ENCODE data around the gene OR1D5. TPM values are rescaled to one million over a fixed set of nuclear protein-coding genes. Genes with fewer than 3 reads are reported as not detected.

The OR1D5 gene
- polyA plus RNA-seq, 1 donor, result not detected

DNA sequence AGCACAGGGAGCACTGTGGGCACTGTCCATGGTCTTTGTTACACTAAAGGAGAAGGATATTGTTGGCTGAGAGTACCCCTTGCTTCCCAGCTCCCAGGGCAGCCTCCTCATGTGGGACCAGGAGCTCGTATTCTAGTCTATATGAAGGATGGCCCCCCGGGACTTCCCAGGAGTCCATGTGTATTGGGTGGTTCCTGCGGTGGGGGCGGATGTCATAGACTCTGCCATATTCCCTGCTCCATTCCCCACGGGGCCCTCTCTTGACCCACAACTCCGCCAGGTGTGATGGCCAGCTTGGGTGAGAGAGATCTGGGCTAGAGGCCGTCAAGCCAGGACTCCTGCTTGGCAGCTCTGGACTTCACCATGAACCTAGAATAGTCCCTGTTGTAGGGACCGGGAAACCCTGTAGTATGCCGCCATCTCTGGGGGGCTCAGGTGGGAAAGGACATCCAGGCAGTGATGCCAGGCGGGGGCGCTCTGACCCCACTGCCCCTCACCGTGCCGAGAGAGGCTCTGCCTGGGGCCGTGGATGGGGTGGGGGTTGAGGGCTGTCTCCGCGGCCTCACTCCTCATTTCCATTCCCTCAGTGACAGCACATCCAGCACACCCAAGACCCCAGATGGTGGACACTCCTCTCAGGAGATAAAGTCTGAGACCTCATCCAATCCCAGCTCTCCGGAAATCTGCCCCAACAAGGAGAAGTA lies 37.8 kb downstream of the OR1D5 start:
- Histone ChIP-seq H3K36me3 (ENCODE audit: control insufficient read depth, insufficient read depth, low read length) (peaks cover 45% of the 10 kb centered on the region), H3K27me3 (ENCODE audit: control insufficient read depth, insufficient read depth, low read length) (no peaks in the 10 kb centered on the region), H3K4me1 (ENCODE audit: control insufficient read depth, insufficient read depth, low read length) (no peaks in the 10 kb centered on the region), H3K27ac (ENCODE audit: low read length) (no peak overlapping the region), H3K4me3 (ENCODE audit: low read length) (no peak overlapping the region), H3K9me3 (ENCODE audit: control insufficient read depth, low read depth, low read length) (no peaks in the 10 kb centered on the region)
- WGBS (ENCODE audit: insufficient coverage, low lambda C conversion rate), result no CpG with 5 or more reads among the region's 17 CpGs
- no peak for DNase-seq

DNA sequence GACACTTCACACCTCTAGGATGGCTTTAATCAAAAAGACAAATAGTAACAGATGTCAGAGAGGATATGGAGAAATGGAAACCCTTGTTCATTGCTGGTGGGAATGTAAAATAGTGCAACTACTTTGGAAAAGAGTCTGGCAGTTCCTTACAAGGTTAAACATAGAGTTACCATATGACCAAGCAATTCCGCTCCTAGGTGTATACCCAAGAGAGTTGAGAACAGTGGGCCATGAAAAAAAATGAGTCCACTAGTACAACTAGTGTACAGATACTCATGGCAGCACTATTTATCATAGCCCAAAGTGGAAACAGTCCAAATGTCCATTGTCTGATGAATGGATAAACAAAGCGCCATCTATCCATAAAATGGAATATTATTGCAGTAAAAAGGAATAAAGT lies 39.1 kb downstream of the OR1D5 start:
- H3K4me1 ChIP-seq (ENCODE audit: control insufficient read depth, insufficient read depth, low read length), result no peaks in the 10 kb centered on the region
- no CpG with 5 or more reads among the region's 2 CpGs for WGBS (ENCODE audit: insufficient coverage, low lambda C conversion rate)
- H3K36me3 ChIP-seq (ENCODE audit: control insufficient read depth, insufficient read depth, low read length), result peaks cover 51% of the 10 kb centered on the region
- no peaks in the 10 kb centered on the region for H3K27me3 ChIP-seq (ENCODE audit: control insufficient read depth, insufficient read depth, low read length)
- H3K27ac ChIP-seq (ENCODE audit: low read length), result no peak overlapping the region
- no peak overlapping the region for H3K4me3 ChIP-seq (ENCODE audit: low read length)
- DNase-seq, result no peak
- H3K9me3 ChIP-seq (ENCODE audit: control insufficient read depth, low read depth, low read length), result no peaks in the 10 kb centered on the region

DNA sequence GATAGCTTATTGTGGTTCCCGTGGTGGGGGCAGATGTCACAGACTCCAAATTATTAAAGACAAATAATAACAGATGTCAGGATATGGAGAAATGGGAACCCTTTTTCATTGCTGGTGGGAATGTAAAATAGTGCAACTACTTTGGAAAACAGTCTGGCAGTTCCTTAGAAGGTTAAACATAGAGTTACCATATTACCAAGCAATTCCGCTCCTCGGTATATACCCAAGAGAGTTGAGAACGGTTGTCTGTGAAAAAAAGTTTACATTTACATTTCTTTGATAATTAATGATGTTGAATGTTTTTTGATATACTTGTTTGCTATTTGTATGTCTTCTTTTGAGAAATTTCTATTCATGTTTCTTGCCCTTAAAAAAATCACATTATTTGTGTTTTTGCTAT lies 41.2 kb downstream of the OR1D5 start:
- Histone ChIP-seq H3K27ac (ENCODE audit: low read length) (no peak overlapping the region), H3K9me3 (ENCODE audit: control insufficient read depth, low read depth, low read length) (no peaks in the 10 kb centered on the region), H3K4me3 (ENCODE audit: low read length) (no peak overlapping the region), H3K4me1 (ENCODE audit: control insufficient read depth, insufficient read depth, low read length) (no peaks in the 10 kb centered on the region), H3K36me3 (ENCODE audit: control insufficient read depth, insufficient read depth, low read length) (peaks cover 49% of the 10 kb centered on the region), H3K27me3 (ENCODE audit: control insufficient read depth, insufficient read depth, low read length) (no peaks in the 10 kb centered on the region)
- DNase-seq, result no peak
- WGBS (ENCODE audit: insufficient coverage, low lambda C conversion rate), result 100% methylated on average over 3 of the region's 4 CpGs

DNA sequence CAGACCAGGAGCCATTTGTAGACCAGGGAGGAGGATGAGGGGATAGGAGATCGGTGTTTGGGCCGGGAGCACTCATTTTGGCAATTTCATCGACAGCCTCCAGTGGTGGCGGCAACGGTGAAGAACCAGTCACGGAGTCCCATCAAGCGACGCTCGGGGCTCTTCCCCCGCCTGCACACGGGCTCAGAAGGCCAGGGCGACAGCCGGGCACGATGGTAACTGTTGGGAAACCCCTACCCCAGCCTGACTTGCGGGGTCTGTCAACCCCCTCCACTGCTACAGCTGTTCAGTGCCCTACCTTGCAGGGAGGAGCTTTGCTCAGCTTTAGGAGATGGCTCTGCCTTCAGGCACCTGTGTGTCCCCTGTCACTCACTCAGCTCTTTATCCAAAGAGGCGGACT lies 43.0 kb downstream of the OR1D5 start:
- H3K36me3 ChIP-seq (ENCODE audit: control insufficient read depth, insufficient read depth, low read length), result peaks cover 43% of the 10 kb centered on the region
- no peaks in the 10 kb centered on the region for H3K27me3 ChIP-seq (ENCODE audit: control insufficient read depth, insufficient read depth, low read length)
- no peak for DNase-seq
- H3K4me3 ChIP-seq (ENCODE audit: low read length), result no peak overlapping the region
- no peak overlapping the region for H3K27ac ChIP-seq (ENCODE audit: low read length)
- no peaks in the 10 kb centered on the region for H3K4me1 ChIP-seq (ENCODE audit: control insufficient read depth, insufficient read depth, low read length)
- no CpG with 5 or more reads among the region's 16 CpGs for WGBS (ENCODE audit: insufficient coverage, low lambda C conversion rate)
- H3K9me3 ChIP-seq (ENCODE audit: control insufficient read depth, low read depth, low read length), result no peaks in the 10 kb centered on the region

DNA sequence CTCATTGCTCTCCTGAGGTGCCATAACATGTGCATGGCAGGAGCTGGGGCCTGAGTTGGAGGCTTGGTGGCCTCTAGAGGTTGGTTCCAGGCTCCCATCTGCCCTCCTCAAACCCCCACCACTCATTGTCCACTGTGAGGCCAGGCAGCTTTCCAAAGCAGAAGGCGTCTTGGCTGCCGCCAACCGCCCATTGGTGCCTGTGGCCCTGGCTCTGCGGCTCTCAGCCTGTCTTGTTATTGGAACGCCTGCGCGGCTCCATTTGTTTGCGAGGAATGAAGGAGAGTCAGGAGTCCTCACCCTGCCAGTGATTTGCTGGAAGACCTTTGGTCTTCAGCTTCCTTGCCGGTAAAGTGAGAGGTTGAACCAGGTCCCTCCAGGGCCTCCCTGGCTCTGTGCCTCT lies 43.6 kb downstream of the OR1D5 start:
- DNase-seq, result no peak
- no CpG with 5 or more reads among the region's 9 CpGs for WGBS (ENCODE audit: insufficient coverage, low lambda C conversion rate)
- H3K36me3 ChIP-seq (ENCODE audit: control insufficient read depth, insufficient read depth, low read length), result peaks cover 46% of the 10 kb centered on the region

DNA sequence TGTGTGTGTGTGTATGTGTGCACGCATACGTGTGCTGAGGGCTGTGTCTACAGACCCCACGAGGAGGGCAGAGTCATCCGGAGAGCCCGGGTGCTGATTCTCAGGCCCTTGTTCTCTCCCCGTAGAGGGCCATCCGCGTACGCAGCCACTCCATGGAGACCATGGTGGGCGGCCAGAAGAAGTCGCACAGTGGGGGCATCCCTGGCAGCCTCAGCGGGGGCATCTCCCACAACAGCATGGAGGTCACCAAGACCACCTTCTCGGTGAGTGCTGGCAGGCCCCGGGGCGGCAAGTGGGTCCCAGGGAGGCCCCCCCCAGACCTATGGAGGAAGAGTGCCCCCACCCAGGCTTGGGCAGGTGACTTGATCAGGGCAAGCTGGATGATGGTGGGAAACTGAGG lies 45.5 kb downstream of the OR1D5 start:
- peaks cover 45% of the 10 kb centered on the region for H3K36me3 ChIP-seq (ENCODE audit: control insufficient read depth, insufficient read depth, low read length)
- no peak for DNase-seq
- no peaks in the 10 kb centered on the region for H3K9me3 ChIP-seq (ENCODE audit: control insufficient read depth, low read depth, low read length)
- no peak overlapping the region for H3K27ac ChIP-seq (ENCODE audit: low read length)
- no peaks in the 10 kb centered on the region for H3K27me3 ChIP-seq (ENCODE audit: control insufficient read depth, insufficient read depth, low read length)
- no peaks in the 10 kb centered on the region for H3K4me1 ChIP-seq (ENCODE audit: control insufficient read depth, insufficient read depth, low read length)
- H3K4me3 ChIP-seq (ENCODE audit: low read length), result no peak overlapping the region
- WGBS (ENCODE audit: insufficient coverage, low lambda C conversion rate), result no CpG with 5 or more reads among the region's 15 CpGs

More for the DNA sequence above, 43.6 kb downstream of the OR1D5 start:
- Histone ChIP-seq H3K27ac (ENCODE audit: low read length) (no peak overlapping the region), H3K4me3 (ENCODE audit: low read length) (no peak overlapping the region), H3K4me1 (ENCODE audit: control insufficient read depth, insufficient read depth, low read length) (no peaks in the 10 kb centered on the region), H3K9me3 (ENCODE audit: control insufficient read depth, low read depth, low read length) (no peaks in the 10 kb centered on the region), H3K27me3 (ENCODE audit: control insufficient read depth, insufficient read depth, low read length) (no peaks in the 10 kb centered on the region)

DNA sequence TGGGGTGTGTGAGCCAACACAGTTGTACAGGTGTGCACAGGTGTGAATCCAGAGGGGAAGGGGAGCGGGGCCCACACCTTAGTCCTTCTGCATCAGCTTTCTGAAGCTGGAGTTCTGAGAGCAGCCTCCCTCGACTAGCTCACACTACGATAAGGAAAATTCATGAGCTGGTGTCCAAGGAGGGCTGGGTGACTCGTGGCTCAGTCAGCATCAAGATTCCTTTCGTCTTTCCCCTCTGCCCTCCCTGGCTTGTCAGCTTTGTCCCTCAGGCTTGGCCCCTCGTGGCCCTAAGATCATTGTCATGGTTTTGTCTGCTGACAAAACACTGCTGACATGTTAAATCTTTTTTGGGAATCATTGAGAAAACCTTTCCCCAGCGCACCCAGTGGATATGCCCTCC lies 47.5 kb downstream of the OR1D5 start:
- Histone ChIP-seq H3K36me3 (ENCODE audit: control insufficient read depth, insufficient read depth, low read length) (peaks cover 38% of the 10 kb centered on the region), H3K4me3 (ENCODE audit: low read length) (no peak overlapping the region), H3K4me1 (ENCODE audit: control insufficient read depth, insufficient read depth, low read length) (no peaks in the 10 kb centered on the region), H3K9me3 (ENCODE audit: control insufficient read depth, low read depth, low read length) (no peaks in the 10 kb centered on the region), H3K27ac (ENCODE audit: low read length) (no peak overlapping the region), H3K27me3 (ENCODE audit: control insufficient read depth, insufficient read depth, low read length) (no peaks in the 10 kb centered on the region)
- WGBS (ENCODE audit: insufficient coverage, low lambda C conversion rate), result no CpG with 5 or more reads among the region's 7 CpGs
- no peak for DNase-seq

DNA sequence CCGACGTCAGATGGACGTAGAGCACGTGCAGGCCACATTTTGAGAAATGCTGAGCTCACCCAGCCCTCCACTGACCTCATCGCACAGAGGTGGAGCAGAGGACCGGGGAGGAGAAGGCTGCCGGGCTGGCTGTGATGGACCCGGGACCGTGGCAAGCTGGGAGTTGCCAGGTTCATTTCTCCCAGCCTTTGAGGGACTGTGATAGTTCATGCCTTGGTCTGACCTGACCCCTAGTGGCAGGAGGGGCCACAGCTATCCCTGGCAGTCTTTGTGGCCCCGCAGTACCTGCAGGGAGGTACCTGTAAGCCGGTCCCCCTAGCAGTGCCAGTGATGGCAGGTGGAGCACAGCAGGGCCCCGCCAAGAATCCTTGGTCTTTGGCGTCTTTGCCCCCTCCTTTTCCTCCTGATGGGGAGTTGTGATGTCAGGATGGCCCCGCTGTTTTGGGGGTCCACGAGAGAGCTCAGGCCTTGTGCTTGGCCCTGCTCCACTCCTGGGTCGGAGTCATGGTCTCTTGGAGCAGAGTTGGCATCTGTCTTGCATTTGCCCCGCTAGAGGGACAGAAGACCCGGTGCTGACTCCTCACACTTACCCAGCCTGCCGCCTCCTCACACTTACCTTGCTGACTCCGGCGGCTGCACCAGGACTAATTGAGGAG lies 50.4 kb downstream of the OR1D5 start:
- no CpG with 5 or more reads among the region's 21 CpGs for WGBS (ENCODE audit: insufficient coverage, low lambda C conversion rate)
- Histone ChIP-seq H3K27ac (ENCODE audit: low read length) (no peak overlapping the region), H3K4me3 (ENCODE audit: low read length) (no peak overlapping the region), H3K9me3 (ENCODE audit: control insufficient read depth, low read depth, low read length) (no peaks in the 10 kb centered on the region), H3K36me3 (ENCODE audit: control insufficient read depth, insufficient read depth, low read length) (peaks cover 29% of the 10 kb centered on the region), H3K4me1 (ENCODE audit: control insufficient read depth, insufficient read depth, low read length) (no peaks in the 10 kb centered on the region), H3K27me3 (ENCODE audit: control insufficient read depth, insufficient read depth, low read length) (no peaks in the 10 kb centered on the region)
- DNase-seq, result peak; percentile 30 to 43

Other genes starting within 250 kb of the OR1D5 start
- gene OR1D2, start 40.8 kb upstream of the OR1D5 start, polyA plus RNA-seq, result not detected
- not detected for gene OR1G1, start 63.9 kb upstream of the OR1D5 start, polyA plus RNA-seq
- gene OR1A2, start 133.9 kb upstream of the OR1D5 start, polyA plus RNA-seq, result not detected
- not detected for gene OR1A1, start 144.1 kb upstream of the OR1D5 start, polyA plus RNA-seq
- gene OR3A1, start 234.8 kb upstream of the OR1D5 start, polyA plus RNA-seq, result not detected

Measured in large intestine (tissue), 3 donors.